Activated CD4-positive, alpha-beta memory T cell treated with anti-CD3 and anti-CD28 coated beads for 36 hours (primary cell): Measurements from ENCODE around the gene THOC2. TPM values are rescaled to one million over a fixed set of nuclear protein-coding genes. Genes with fewer than 3 reads are reported as not detected.
A peak's percentile ranks its signal among the peaks of the same experiment; 100 is the strongest.
"Not testable (repeated sequence)": the region's sequence is repeated elsewhere in the genome, so short reads cannot be mapped to it uniquely, and the experiment has no call there.

Experiments
- CTCF ChIA-PET: fragments of 350-600 bp; sonication (Branson Sonifier 250); formaldehyde crosslinking; loops from one replicate; lab custom pipeline; 2021; ENCODE audit warnings: antibody characterized with exemption, inconsistent platforms; lab: Charles Lee
- POLR2A ChIA-PET: fragments of 350-600 bp; sonication (Branson Sonifier 250); formaldehyde crosslinking; loops from one replicate; lab custom pipeline; 2021; ENCODE audit warnings: antibody characterized with exemption; lab: Charles Lee
- DNase-seq: peaks from one replicate; pipeline ENCODE4 v3.0.0-alpha.2; 2020
- H3K27ac Mint-ChIP-seq: one replicate; pipeline ENCODE4 v1.8.0; 2021; ENCODE audit warnings: mixed read lengths
- H3K27me3 Mint-ChIP-seq: one replicate; pipeline ENCODE4 v1.8.0; 2021; ENCODE audit warnings: mixed read lengths
- H3K36me3 Mint-ChIP-seq: one replicate; pipeline ENCODE4 v1.8.0; 2021; ENCODE audit warnings: mixed read lengths
- H3K4me1 Mint-ChIP-seq: one replicate; pipeline ENCODE4 v1.8.0; 2021; ENCODE audit warnings: low read depth, mixed read lengths
- H3K4me3 Mint-ChIP-seq: one replicate; pipeline ENCODE4 v1.8.0; 2021; ENCODE audit warnings: mild to moderate bottlenecking, mixed read lengths
- H3K9me3 Mint-ChIP-seq: one replicate; pipeline ENCODE4 v1.8.0; 2021; ENCODE audit warnings: mixed read lengths
- intact Hi-C: fragments of 100-400 bp; cut with micrococcal nuclease; formaldehyde crosslinking; loops from one replicate; pipeline ENCODE4 v1.15.1; 2023
- total RNA-seq, 2 experiments: library from RNA; stranded (reverse); gene quantifications; one replicate each; pipeline ENCODE4 v1.2.3, GENCODE V29; 2021

The THOC2 gene
- total RNA-seq, 2 experiments from 2014 or later, result 75.2 to 77.1 TPM

- H3K27ac Mint-ChIP-seq, result no peak overlapping the region
- no peak overlapping the region for H3K4me3 Mint-ChIP-seq
- H3K9me3 Mint-ChIP-seq, result no peaks in the 10 kb centered on the region
- H3K36me3 Mint-ChIP-seq, result no peaks in the 10 kb centered on the region
- CTCF ChIA-PET, result no interaction called here
- no peaks in the 10 kb centered on the region for H3K4me1 Mint-ChIP-seq
- no peaks in the 10 kb centered on the region for H3K27me3 Mint-ChIP-seq
- intact Hi-C loops, result no loop called here
- POLR2A ChIA-PET, result no interaction called here
- no peak for DNase-seq
Observed at GRCh38 chrX:123749643-123750042, 16.8 kb upstream of the THOC2 start.

- DNase-seq, result no peak
- POLR2A ChIA-PET, result no interaction called here
- Mint-ChIP-seq H3K4me1 (no peaks in the 10 kb centered on the region), H3K9me3 (no peaks in the 10 kb centered on the region), H3K27me3 (no peaks in the 10 kb centered on the region), H3K4me3 (no peak overlapping the region), H3K36me3 (no peaks in the 10 kb centered on the region), H3K27ac (no peak overlapping the region)
- intact Hi-C loops, result no loop called here
- CTCF ChIA-PET, result no interaction called here
Observed at GRCh38 chrX:123745511-123745910, 12.7 kb upstream of the THOC2 start.

- Mint-ChIP-seq H3K4me1 (no peaks in the 10 kb centered on the region), H3K27ac (no peak overlapping the region), H3K9me3 (no peaks in the 10 kb centered on the region), H3K36me3 (no peaks in the 10 kb centered on the region), H3K27me3 (no peaks in the 10 kb centered on the region), H3K4me3 (no peak overlapping the region)
- ChIA-PET CTCF (no interaction called here), POLR2A (no interaction called here)
- no peak for DNase-seq
- intact Hi-C loops, result no loop called here
Observed at GRCh38 chrX:123743312-123743711, 10.5 kb upstream of the THOC2 start.

- Mint-ChIP-seq H3K36me3 (no peaks in the 10 kb centered on the region), H3K27ac (no peak overlapping the region), H3K4me1 (no peaks in the 10 kb centered on the region), H3K9me3 (no peaks in the 10 kb centered on the region), H3K27me3 (no peaks in the 10 kb centered on the region), H3K4me3 (no peak overlapping the region)
- POLR2A ChIA-PET, result no interaction called here
- CTCF ChIA-PET, result no interaction called here
- intact Hi-C loops, result no loop called here
- DNase-seq, result no peak
Observed at GRCh38 chrX:123742440-123742839, 9.6 kb upstream of the THOC2 start.

- POLR2A ChIA-PET, result no interaction called here
- CTCF ChIA-PET, result no interaction called here
Observed at GRCh38 chrX:123740536-123740935, 7.7 kb upstream of the THOC2 start.

GRCh38 chrX:123740006-123740405 lies 7.2 kb upstream of the THOC2 start:
- ChIA-PET CTCF (no interaction called here), POLR2A (no interaction called here)
- Mint-ChIP-seq H3K4me1 (no peaks in the 10 kb centered on the region), H3K4me3 (no peak overlapping the region), H3K27me3 (no peaks in the 10 kb centered on the region), H3K27ac (no peak overlapping the region), H3K9me3 (no peaks in the 10 kb centered on the region), H3K36me3 (no peaks in the 10 kb centered on the region)
- intact Hi-C loops, result no loop called here
- DNase-seq, result no peak

More at GRCh38 chrX:123740536-123740935, 7.7 kb upstream of the THOC2 start:
- Mint-ChIP-seq H3K9me3 (no peaks in the 10 kb centered on the region), H3K4me1 (no peaks in the 10 kb centered on the region), H3K4me3 (no peak overlapping the region), H3K36me3 (no peaks in the 10 kb centered on the region), H3K27me3 (no peaks in the 10 kb centered on the region), H3K27ac (no peak overlapping the region)
- intact Hi-C loops, result no loop called here
- DNase-seq, result no peak

- H3K4me1 Mint-ChIP-seq, result no peaks in the 10 kb centered on the region
Observed at GRCh38 chrX:123739474-123739873, 6.6 kb upstream of the THOC2 start.

GRCh38 chrX:123738378-123738940 lies 5.6 kb upstream of the THOC2 start:
- Mint-ChIP-seq H3K9me3 (no peaks in the 10 kb centered on the region), H3K4me1 (no peaks in the 10 kb centered on the region), H3K36me3 (no peaks in the 10 kb centered on the region), H3K4me3 (no peak overlapping the region), H3K27ac (no peak overlapping the region), H3K27me3 (no peaks in the 10 kb centered on the region)
- ChIA-PET CTCF (interaction anchor here (1.0 kb wide), 1 partner anchor 9 kb away, joined by 3 read pairs; no protein-coding TSS in a partner anchor), POLR2A (no interaction called here)
- no peak for DNase-seq
- intact Hi-C loops, result no loop called here

More at GRCh38 chrX:123739474-123739873, 6.6 kb upstream of the THOC2 start:
- no peak for DNase-seq
- POLR2A ChIA-PET, result no interaction called here
- Mint-ChIP-seq H3K36me3 (no peaks in the 10 kb centered on the region), H3K27me3 (no peaks in the 10 kb centered on the region), H3K9me3 (no peaks in the 10 kb centered on the region), H3K27ac (no peak overlapping the region), H3K4me3 (no peak overlapping the region)
- intact Hi-C loops, result no loop called here
- CTCF ChIA-PET, result no interaction called here

GRCh38 chrX:123736333-123736921 lies 3.6 kb upstream of the THOC2 start:
- Mint-ChIP-seq H3K27me3 (no peaks in the 10 kb centered on the region), H3K36me3 (peaks cover 2% of the 10 kb centered on the region), H3K9me3 (no peaks in the 10 kb centered on the region), H3K4me3 (no peak overlapping the region), H3K4me1 (peaks cover 7% of the 10 kb centered on the region), H3K27ac (no peak overlapping the region)
- POLR2A ChIA-PET, result no interaction called here
- CTCF ChIA-PET, result no interaction called here
- no peak for DNase-seq
- intact Hi-C loops, result no loop called here

- intact Hi-C loops, DNase-seq, H3K27me3 Mint-ChIP-seq, H3K4me3 Mint-ChIP-seq, H3K9me3 Mint-ChIP-seq, H3K36me3 Mint-ChIP-seq, H3K27ac Mint-ChIP-seq, POLR2A ChIA-PET, CTCF ChIA-PET: not testable (repeated sequence)
- H3K4me1 Mint-ChIP-seq, result peaks cover 13% of the 10 kb centered on the region
Observed at GRCh38 chrX:123735137-123735536, 2.3 kb upstream of the THOC2 start.

- H3K27me3 Mint-ChIP-seq, H3K9me3 Mint-ChIP-seq, DNase-seq, H3K4me3 Mint-ChIP-seq, CTCF ChIA-PET, POLR2A ChIA-PET, intact Hi-C loops, H3K36me3 Mint-ChIP-seq, H3K27ac Mint-ChIP-seq: not testable (repeated sequence)
- H3K4me1 Mint-ChIP-seq, result peaks cover 18% of the 10 kb centered on the region
Observed at GRCh38 chrX:123734079-123734478, 1.2 kb upstream of the THOC2 start.

GRCh38 chrX:123731987-123732669 lies 724 bp downstream of the THOC2 start:
- ChIA-PET CTCF (interaction anchor here (1.0 kb wide), 1 partner anchor 12 kb away, joined by 4 read pairs; no protein-coding TSS in a partner anchor), POLR2A (no interaction called here)
- Mint-ChIP-seq H3K27me3 (no peaks in the 10 kb centered on the region), H3K4me1 (peaks cover 31% of the 10 kb centered on the region), H3K36me3 (peaks cover 5% of the 10 kb centered on the region), H3K9me3 (no peaks in the 10 kb centered on the region), H3K4me3 (peak overlapping the region; percentile 93), H3K27ac (peak overlapping the region; percentile 93)
- DNase-seq, result peak; percentile 11
- intact Hi-C loops, result no loop called here
